NT2/D1 (cell line): ENCODE data around the gene IFNL1.

Experiments used
- SUZ12 ChIP-seq: IDR thresholded peaks from 2 replicates; pipeline ENCODE4 v1.6.1; 2011; ENCODE audit not compliant: insufficient read length, insufficient read depth; ENCODE audit errors: extremely low read depth
- YY1 ChIP-seq: IDR thresholded peaks from 2 replicates; pipeline ENCODE4 v1.6.1; 2011; ENCODE audit not compliant: insufficient read length, insufficient read depth
- ZNF274 ChIP-seq: IDR thresholded peaks from 2 replicates; pipeline ENCODE4 v1.6.1; 2011; ENCODE audit warnings: mild to moderate bottlenecking, low read depth, low read length

DNA sequence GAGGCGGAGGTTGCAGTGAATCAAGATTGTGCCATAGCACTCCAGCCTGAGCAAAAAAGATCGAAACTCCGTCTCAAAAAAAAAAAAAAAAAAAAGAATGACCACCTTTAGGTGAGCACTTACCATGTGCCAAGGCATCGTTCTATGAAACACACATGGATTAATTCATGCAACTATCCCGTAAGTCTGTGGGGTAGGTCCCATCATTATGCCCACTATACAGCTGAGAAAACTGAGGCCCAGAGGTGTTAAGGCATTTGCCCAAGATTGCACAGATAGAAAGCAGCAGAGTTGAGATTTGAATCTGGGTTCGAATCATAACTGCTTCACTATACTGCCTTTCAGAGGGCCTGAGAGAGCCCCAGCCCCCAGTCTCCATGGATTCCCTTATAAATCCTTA lies 37.3 kb downstream of the IFNL1 start:
- TF ChIP-seq YY1, result no peak
- TF ChIP-seq ZNF274, result no peak
- TF ChIP-seq SUZ12, result no peak
